RWPE2 (cell line): ENCODE data around the gene UVSSA.
A peak's percentile ranks its signal among the peaks of the same experiment; 100 is the strongest.

Source experiments
- ATAC-seq: fragments of 200-7000 bp; cut with Tn5 transposase; 3 replicates; pipeline ENCODE4 v1.9.1; 2021; ENCODE audit warnings: low read depth
- DNase-seq: peaks from one replicate; pipeline ENCODE4 v3.0.0-alpha.2; 2020; ENCODE audit warnings: low spot score
- H3K27ac ChIP-seq: fragments of 450-650 bp; 2 replicates; pipeline ENCODE4 v1.5.1; 2017; ENCODE audit warnings: mild to moderate bottlenecking; ENCODE audit not compliant: poor library complexity, severe bottlenecking
- H3K27me3 ChIP-seq: fragments of 250-450 bp; sonication (Bioruptor Pico); 2 replicates; pipeline ENCODE4 v1.5.1; 2021; ENCODE audit warnings: mild to moderate bottlenecking, moderate library complexity; ENCODE audit not compliant: insufficient read depth, poor library complexity, severe bottlenecking
- H3K36me3 ChIP-seq: fragments of 250-450 bp; sonication (Bioruptor Pico); 2 replicates; pipeline ENCODE4 v1.5.1; 2020; ENCODE audit warnings: low read depth, mild to moderate bottlenecking, moderate library complexity
- H3K4me1 ChIP-seq: fragments of 250-450 bp; sonication (Bioruptor Pico); 2 replicates; pipeline ENCODE4 v1.5.1; 2021; ENCODE audit warnings: mild to moderate bottlenecking, moderate library complexity; ENCODE audit not compliant: insufficient read depth, poor library complexity, severe bottlenecking
- H3K4me3 ChIP-seq: fragments of 250-450 bp; sonication (Bioruptor Pico); 2 replicates; pipeline ENCODE4 v1.5.1; 2021; ENCODE audit warnings: mild to moderate bottlenecking, moderate library complexity; ENCODE audit not compliant: severe bottlenecking
- H3K9me3 ChIP-seq: fragments of 250-450 bp; sonication (Bioruptor Pico); 2 replicates; pipeline ENCODE4 v1.5.1; 2021; ENCODE audit warnings: mild to moderate bottlenecking, moderate library complexity; ENCODE audit not compliant: severe bottlenecking
- TF ChIP-seq, protein P1 (sequence below): fragments of 450-650 bp; IDR thresholded peaks from one replicate; pipeline ENCODE4 v1.5.1; 2017; ENCODE audit warnings: mild to moderate bottlenecking, moderate library complexity; ENCODE audit not compliant: poor library complexity, severe bottlenecking

Gene UVSSA

DNA sequence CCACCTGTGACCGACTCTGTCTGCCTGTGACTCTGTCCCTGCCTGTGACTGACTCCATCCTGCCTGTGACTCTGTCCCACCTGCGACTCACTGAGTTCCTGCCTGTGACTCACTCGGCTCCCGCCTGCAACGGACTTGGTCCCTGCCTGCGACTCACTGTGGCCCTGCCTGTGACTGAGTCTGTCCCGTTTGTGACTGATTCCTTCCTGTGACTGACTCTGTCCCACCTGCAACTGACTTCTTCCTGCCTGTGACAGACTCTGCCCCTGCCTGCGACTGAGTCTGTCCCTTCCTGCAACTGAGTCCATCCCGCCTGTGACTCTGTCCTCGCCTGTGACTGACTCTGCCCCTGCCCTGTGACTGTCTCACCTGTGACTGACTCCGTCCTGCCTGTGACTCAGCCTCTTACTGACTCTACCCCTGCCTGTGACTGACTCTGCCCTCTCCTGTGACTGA is 9.6 kb upstream of the UVSSA start:
- Histone ChIP-seq H3K9me3 (peaks cover 3% of the 10 kb centered on the region), H3K4me1 (no peaks in the 10 kb centered on the region), H3K36me3 (peaks cover 76% of the 10 kb centered on the region), H3K4me3 (no peak overlapping the region), H3K27me3 (no peaks in the 10 kb centered on the region), H3K27ac (peak overlapping the region; percentile 28)
- ATAC-seq, result peak; percentile 30; the same call in 2 of the 3 replicates
- TF ChIP-seq, protein P1, sequence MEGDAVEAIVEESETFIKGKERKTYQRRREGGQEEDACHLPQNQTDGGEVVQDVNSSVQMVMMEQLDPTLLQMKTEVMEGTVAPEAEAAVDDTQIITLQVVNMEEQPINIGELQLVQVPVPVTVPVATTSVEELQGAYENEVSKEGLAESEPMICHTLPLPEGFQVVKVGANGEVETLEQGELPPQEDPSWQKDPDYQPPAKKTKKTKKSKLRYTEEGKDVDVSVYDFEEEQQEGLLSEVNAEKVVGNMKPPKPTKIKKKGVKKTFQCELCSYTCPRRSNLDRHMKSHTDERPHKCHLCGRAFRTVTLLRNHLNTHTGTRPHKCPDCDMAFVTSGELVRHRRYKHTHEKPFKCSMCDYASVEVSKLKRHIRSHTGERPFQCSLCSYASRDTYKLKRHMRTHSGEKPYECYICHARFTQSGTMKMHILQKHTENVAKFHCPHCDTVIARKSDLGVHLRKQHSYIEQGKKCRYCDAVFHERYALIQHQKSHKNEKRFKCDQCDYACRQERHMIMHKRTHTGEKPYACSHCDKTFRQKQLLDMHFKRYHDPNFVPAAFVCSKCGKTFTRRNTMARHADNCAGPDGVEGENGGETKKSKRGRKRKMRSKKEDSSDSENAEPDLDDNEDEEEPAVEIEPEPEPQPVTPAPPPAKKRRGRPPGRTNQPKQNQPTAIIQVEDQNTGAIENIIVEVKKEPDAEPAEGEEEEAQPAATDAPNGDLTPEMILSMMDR, result no peak
- no peak for DNase-seq

DNA sequence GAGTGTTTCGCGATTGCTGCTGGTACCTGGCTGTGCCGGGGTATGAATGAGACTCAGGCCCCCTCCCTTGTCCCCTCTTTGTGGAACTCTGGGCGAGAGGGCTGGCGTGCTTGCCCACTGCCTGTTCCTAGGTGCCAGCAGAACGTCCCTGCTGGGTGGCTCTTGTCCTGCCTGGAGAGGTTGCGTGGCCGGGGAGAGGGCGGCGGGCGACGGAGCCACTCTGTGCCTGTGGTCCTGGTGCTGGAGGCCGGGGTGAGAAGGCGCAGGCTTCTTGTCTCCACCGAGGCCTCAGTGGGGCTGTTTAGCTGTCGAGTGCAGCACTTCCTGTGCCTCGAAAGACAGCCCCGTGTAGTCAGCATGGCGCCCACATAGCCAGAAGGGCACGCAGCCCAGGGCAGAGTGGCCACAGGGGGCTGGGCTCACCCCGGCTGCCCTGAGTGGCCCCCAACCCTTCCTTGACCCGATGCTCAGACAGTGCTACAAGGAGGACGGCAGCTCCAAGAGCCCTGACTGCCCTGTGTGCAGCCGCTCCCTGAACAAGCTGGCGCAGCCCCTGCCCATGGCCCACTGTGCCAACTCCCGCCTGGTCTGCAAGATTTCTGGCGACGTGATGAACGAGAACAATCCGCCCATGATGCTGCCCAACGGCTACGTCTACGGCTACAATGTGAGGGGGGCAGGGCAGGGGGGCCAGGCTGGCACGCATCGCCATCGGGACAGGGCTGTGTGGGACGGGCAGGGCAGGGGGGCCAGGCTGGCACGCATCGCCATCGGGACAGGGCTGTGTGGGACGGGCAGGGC is 8.9 kb upstream of the UVSSA start:
- DNase-seq (no peak), ATAC-seq (no peak)
- Histone ChIP-seq H3K27me3 (no peaks in the 10 kb centered on the region), H3K4me1 (no peaks in the 10 kb centered on the region), H3K36me3 (peaks cover 68% of the 10 kb centered on the region), H3K27ac (peak overlapping the region; percentile 28), H3K4me3 (no peak overlapping the region), H3K9me3 (peaks cover 3% of the 10 kb centered on the region)
- TF ChIP-seq, protein P1, result no peak

DNA sequence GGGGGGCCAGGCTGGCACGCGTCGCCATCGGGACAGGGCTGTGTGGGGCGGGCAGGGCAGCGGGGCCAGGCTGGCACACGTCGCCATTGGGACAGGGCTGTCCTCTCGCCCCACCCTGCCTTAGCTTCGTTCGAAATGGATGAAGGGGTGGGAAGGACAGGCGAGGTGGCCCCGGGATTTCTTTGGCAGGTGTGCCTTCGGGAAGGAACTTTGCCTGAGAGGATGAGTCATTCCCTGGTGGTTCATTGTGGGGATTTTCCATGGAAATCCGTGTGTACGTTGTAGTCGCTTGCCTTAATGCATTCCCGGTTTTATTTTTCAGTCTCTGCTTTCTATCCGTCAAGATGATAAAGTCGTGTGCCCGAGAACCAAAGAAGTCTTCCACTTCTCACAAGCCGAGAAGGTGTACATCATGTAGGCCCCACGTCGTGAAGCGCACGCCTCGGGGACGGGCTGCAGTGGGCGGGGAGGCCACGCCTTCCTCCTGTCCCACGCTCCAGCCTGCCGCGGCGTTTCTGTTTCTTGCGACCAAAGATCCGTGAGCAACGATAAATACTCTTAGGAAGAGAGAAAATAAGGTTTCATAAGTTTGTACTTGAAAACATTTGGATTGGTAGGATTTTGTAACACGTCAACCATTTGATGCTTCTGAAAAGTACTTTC is 8.1 kb upstream of the UVSSA start:
- no peak overlapping the region for H3K4me3 ChIP-seq
- H3K9me3 ChIP-seq, result peaks cover 3% of the 10 kb centered on the region
- DNase-seq (no peak), ATAC-seq (no peak)
- H3K27me3 ChIP-seq, result no peaks in the 10 kb centered on the region
- TF ChIP-seq, protein P1, result no peak
- H3K4me1 ChIP-seq, result no peaks in the 10 kb centered on the region
- H3K36me3 ChIP-seq, result peaks cover 67% of the 10 kb centered on the region
- H3K27ac ChIP-seq, result no peak overlapping the region

DNA sequence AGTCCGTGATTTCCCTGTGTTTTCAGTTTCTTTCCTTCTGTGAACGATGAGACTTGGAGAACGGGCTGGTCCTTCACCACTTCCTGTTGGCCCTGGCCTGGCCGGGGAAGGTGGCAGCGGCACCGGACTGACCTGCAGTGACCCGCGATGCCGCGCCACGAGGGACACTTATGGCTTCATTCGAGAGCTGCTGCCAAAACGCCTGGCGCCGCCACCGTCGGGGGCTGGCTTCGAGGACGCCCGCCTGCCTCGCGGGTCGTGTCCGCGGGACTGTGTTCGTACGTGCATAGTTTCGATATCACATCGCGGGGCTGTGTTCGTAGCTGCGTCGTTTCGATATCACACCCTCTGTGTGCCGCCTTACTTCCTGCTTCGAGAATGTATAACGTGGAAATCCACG is 7.5 kb upstream of the UVSSA start:
- TF ChIP-seq, protein P1, result no peak
- no peak overlapping the region for H3K27ac ChIP-seq
- H3K36me3 ChIP-seq, result peaks cover 63% of the 10 kb centered on the region
- H3K27me3 ChIP-seq, result no peaks in the 10 kb centered on the region
- H3K4me3 ChIP-seq, result no peak overlapping the region
- DNase-seq (no peak), ATAC-seq (no peak)
- no peaks in the 10 kb centered on the region for H3K4me1 ChIP-seq
- peaks cover 3% of the 10 kb centered on the region for H3K9me3 ChIP-seq
